ENCODE results near the gene DOK7.
"Not testable (repeated sequence)": the region's sequence is repeated elsewhere in the genome, so short reads cannot be mapped to it uniquely, and the experiment has no call there.

The DOK7 gene

DNA sequence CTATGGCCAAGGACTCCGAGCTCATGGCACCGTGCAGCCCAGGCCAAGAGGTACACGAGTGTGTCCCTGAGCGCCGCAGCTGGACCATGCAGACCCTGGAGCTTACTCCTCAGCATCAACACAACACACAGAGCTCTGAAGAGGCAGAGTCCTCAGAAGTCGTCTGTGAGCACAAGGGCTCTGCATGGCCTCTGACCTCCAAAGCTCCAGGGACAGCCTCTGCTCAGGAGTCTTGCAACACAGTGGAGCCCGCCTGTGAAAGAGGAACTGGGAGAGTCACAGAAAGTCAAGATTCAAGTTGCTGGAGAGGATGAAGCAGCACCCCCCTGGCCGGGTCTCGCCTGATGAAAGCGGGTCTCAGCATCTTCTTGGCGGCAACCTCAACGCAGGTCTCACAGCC is 66.3 kb downstream of the DOK7 start:
- Histone ChIP-seq H3K27me3 (ENCODE audit: control insufficient read depth, insufficient read depth, low read length, poor library complexity, severe bottlenecking) (peaks cover 3% of the 10 kb centered on the region), H3K27ac (ENCODE audit: insufficient read depth, low read depth, low read length, poor library complexity, severe bottlenecking) (no peak overlapping the region), H3K4me3 (ENCODE audit: insufficient read depth, low read depth, low read length) (no peak overlapping the region), H3K36me3 (ENCODE audit: control insufficient read depth, insufficient read depth, low read length) (no peaks in the 10 kb centered on the region), H3K9me3 (ENCODE audit: control insufficient read depth, low read length) (no peaks in the 10 kb centered on the region), H3K4me1 (ENCODE audit: control insufficient read depth, insufficient read depth, low read length) (peaks cover 31% of the 10 kb centered on the region)
- 93% methylated on average over 12 of the region's 12 CpGs for WGBS, 2 experiments

DNA sequence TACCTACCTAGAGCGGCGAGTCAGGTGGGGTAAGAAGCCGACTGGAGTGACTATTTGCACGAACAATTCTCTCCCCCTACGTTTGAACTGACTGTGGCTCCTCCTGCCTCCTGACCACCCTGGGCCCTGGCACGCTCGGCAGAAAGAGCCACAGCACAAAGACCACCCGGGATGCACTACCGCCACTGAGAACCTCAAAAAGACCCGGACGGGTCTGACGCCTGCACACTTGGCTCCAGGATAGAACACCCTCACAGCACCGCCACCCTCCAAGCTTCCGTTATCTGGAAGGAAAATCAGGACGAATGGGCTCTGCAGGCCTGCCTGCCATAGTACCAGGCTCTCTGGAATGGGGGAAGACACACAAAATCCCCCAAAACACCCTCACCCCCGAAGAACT is 66.9 kb downstream of the DOK7 start:
- no peak overlapping the region for H3K4me3 ChIP-seq (ENCODE audit: insufficient read depth, low read depth, low read length)
- 90 to 91% methylated on average over 16 of the region's 16 CpGs for WGBS, 2 experiments
- H3K27ac ChIP-seq (ENCODE audit: insufficient read depth, low read depth, low read length, poor library complexity, severe bottlenecking), result no peak overlapping the region
- H3K4me1 ChIP-seq (ENCODE audit: control insufficient read depth, insufficient read depth, low read length), result peaks cover 31% of the 10 kb centered on the region
- H3K36me3 ChIP-seq (ENCODE audit: control insufficient read depth, insufficient read depth, low read length), result no peaks in the 10 kb centered on the region
- no peaks in the 10 kb centered on the region for H3K9me3 ChIP-seq (ENCODE audit: control insufficient read depth, low read length)
- peaks cover 3% of the 10 kb centered on the region for H3K27me3 ChIP-seq (ENCODE audit: control insufficient read depth, insufficient read depth, low read length, poor library complexity, severe bottlenecking)

DNA sequence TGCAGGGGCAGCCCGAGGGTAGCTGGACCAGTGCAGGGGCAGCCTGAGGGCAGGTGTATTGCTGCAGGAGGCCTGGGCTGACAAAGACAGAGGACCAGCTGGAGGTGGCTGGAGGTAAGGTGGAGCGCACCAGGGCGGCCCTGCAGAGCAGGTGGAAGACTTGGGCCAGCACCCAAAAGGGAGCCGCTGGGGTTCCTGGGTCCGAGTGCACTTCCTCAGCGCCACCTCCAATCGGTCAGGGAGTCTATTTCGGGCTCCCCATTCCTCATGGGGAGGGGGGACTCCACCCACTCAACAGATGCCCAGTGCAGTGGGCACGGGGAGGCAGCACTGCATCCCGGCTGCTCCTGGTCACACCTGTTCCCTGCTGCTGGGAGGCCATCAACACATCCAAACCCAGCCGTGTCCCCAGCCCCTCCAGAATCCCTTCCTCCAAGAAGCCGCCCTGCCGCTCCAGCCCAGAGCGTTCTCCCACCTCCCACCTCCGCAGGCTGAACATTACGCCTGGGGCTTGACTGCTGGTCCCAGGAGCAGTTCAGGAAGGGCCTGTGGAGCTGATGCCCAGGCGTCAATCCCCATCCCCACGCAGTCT is 67.7 kb downstream of the DOK7 start:
- Histone ChIP-seq H3K27me3 (ENCODE audit: control insufficient read depth, insufficient read depth, low read length, poor library complexity, severe bottlenecking) (peaks cover 3% of the 10 kb centered on the region), H3K36me3 (ENCODE audit: control insufficient read depth, insufficient read depth, low read length) (no peaks in the 10 kb centered on the region), H3K4me1 (ENCODE audit: control insufficient read depth, insufficient read depth, low read length) (peaks cover 29% of the 10 kb centered on the region), H3K27ac (ENCODE audit: insufficient read depth, low read depth, low read length, poor library complexity, severe bottlenecking) (no peak overlapping the region), H3K4me3 (ENCODE audit: insufficient read depth, low read depth, low read length) (peak overlapping the region; percentile 55), H3K9me3 (ENCODE audit: control insufficient read depth, low read length) (no peaks in the 10 kb centered on the region)
- WGBS, 2 experiments, result 81 to 85% methylated on average over 18 of the region's 18 CpGs

DNA sequence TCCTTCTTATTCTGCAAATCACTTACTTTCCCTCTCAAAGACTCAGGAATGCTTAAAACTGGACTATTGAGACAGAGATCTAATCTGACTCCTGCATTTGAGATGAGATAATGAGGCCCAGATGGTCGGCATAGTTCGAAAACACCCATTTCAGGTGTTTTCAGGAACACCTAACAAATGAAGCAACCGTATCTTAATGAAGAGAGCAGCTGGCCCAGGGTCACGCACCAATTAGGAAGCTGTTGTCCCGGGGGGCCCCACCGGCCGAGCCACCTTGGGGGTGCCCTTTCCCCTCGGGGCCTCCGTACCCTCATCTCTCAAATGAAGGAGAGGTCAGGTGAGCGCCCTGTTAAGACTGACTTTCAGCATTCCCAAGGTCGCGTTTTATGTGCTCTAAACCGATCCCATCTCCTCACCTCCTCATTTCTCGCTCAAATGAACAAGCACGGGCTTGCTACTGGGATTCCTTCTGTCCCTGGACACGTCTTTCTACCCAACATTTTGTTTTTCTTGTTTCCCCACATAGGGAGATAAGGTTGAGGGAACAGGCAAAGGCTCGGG is 68.3 kb downstream of the DOK7 start:
- Histone ChIP-seq H3K4me1 (ENCODE audit: control insufficient read depth, insufficient read depth, low read length) (peaks cover 23% of the 10 kb centered on the region), H3K27ac (ENCODE audit: insufficient read depth, low read depth, low read length, poor library complexity, severe bottlenecking) (no peak overlapping the region), H3K9me3 (ENCODE audit: control insufficient read depth, low read length) (no peaks in the 10 kb centered on the region), H3K27me3 (ENCODE audit: control insufficient read depth, insufficient read depth, low read length, poor library complexity, severe bottlenecking) (peaks cover 3% of the 10 kb centered on the region), H3K4me3 (ENCODE audit: insufficient read depth, low read depth, low read length) (peak overlapping the region; percentile 55), H3K36me3 (ENCODE audit: control insufficient read depth, insufficient read depth, low read length) (no peaks in the 10 kb centered on the region)
- WGBS, 2 experiments, result 29 to 33% methylated on average over 17 of the region's 17 CpGs

DNA sequence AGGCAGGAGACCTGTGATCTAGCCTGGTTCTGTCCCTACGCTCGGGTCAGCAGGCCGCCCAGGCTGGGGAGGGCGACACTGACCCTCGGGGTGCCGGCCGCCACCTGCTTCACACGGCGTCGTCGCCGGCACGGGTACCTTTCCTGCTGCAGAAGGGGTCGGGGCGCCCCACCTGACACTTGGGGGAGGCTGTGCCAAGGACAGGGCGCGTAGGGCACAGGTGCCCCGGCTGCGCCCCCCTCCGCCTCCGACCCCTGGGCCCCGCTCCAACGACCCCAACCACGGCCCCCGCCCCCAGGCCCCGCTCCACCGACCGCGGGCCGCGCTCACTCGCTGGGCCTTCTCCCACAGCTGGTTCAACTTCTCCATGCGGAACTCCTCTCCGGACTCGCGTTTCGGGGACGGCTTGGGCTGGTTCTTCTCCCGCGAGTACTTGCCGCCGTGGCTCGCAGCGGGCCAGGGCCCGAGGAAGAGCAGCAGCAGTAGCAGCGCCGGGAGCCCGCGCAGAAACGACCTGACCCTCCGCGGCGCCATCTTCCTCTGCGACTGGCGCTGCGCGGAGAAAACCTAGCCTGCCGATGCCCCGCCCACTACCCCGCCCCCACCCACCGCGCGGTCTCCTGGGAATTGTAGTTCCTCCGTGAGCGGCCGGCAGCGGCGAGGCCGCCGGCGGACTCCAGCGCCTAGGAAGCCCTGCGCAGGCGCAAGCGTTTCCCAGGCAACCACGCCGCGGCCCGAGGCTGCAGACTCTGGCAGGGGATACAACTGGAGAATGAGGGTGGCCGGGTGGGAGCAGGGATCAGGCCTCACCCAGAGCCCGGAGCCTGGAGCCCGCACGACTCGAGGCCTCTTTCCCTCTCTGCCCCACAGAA is 69.0 kb downstream of the DOK7 start, which contains the start of gene LRPAP1:
LRPAP1 (minus strand) TSS at position 544 of the 872 bp plus-strand sequence; CDS start at position 534, 10 bp downstream.
- no peaks in the 10 kb centered on the region for H3K36me3 ChIP-seq (ENCODE audit: control insufficient read depth, insufficient read depth, low read length)
- H3K27me3 ChIP-seq (ENCODE audit: control insufficient read depth, insufficient read depth, low read length, poor library complexity, severe bottlenecking), result peaks cover 3% of the 10 kb centered on the region
- WGBS, 2 experiments, result 0 to 1% methylated on average over 84 of the region's 84 CpGs
- no peak within 1 kb of the TSS for H3K27ac ChIP-seq (ENCODE audit: insufficient read depth, low read depth, low read length, poor library complexity, severe bottlenecking)
- H3K9me3 ChIP-seq (ENCODE audit: control insufficient read depth, low read length), result no peaks in the 10 kb centered on the region
- H3K4me3 ChIP-seq (ENCODE audit: insufficient read depth, low read depth, low read length), result peak within 1 kb of the TSS; percentile 55
- H3K4me1 ChIP-seq (ENCODE audit: control insufficient read depth, insufficient read depth, low read length), result peaks cover 16% of the 10 kb centered on the region

DNA sequence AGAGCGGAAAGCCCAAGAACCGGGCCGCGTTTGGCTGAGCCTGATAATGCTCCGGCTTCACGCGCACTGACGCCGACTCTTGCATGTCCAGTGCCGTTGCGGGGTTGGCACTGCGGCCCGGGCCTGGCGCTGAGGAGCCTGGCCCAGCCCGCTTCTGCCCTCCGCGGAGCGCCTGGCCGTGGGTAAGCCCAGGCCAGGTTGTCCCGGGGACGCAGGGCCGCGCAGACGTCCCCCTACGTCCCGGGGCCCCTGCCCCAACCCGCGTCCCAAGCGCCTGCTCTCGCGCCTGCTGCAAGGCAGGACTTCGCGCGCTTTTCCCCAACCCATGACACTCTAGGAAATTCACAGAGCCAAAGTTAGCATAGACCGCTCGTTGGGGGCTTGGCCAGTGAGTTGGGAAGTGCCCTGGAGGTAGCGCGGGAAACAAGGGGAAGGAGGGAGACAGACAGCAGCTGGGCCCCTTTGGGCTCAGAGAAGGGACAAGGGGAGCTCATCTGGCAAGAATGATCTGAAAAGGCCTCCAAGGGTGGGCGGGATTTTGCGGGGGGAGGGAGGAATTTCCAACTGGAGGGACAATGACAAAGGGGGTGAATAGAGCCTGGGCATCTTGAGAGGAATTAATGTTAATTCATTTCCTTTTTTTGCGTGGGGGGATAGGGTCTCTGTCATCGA is 69.8 kb downstream of the DOK7 start:
- Histone ChIP-seq H3K9me3 (ENCODE audit: control insufficient read depth, low read length) (no peaks in the 10 kb centered on the region), H3K4me1 (ENCODE audit: control insufficient read depth, insufficient read depth, low read length) (peaks cover 11% of the 10 kb centered on the region), H3K27ac (ENCODE audit: insufficient read depth, low read depth, low read length, poor library complexity, severe bottlenecking) (no peak overlapping the region), H3K4me3 (ENCODE audit: insufficient read depth, low read depth, low read length) (peak overlapping the region; percentile 55), H3K27me3 (ENCODE audit: control insufficient read depth, insufficient read depth, low read length, poor library complexity, severe bottlenecking) (peaks cover 3% of the 10 kb centered on the region), H3K36me3 (ENCODE audit: control insufficient read depth, insufficient read depth, low read length) (no peaks in the 10 kb centered on the region)
- WGBS, 2 experiments, result 18 to 22% methylated on average over 42 of the region's 42 CpGs

DNA sequence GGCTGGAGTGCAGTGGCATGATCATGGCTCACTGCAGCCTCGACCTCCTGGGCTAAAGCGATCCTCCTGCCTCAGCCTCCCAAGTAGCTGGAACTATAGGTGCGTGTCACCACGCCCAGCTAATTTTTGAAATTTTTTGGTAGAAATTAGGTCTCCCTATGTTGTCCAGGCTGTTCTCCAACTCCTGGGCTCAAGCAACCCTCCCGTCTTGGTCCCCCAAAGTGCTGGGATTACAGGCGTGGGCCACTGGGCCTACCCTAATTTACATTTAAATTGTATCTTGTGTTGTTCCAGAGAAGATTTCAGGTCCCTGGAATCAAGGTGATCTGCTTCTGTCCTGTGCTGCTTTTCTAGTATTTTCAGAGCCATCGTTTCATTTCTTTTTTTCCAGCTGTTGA is 70.3 kb downstream of the DOK7 start:
- Histone ChIP-seq H3K4me1 (ENCODE audit: control insufficient read depth, insufficient read depth, low read length) (peaks cover 11% of the 10 kb centered on the region), H3K4me3 (ENCODE audit: insufficient read depth, low read depth, low read length) (no peak overlapping the region), H3K9me3 (ENCODE audit: control insufficient read depth, low read length) (no peaks in the 10 kb centered on the region), H3K27me3 (ENCODE audit: control insufficient read depth, insufficient read depth, low read length, poor library complexity, severe bottlenecking) (peaks cover 3% of the 10 kb centered on the region), H3K27ac (ENCODE audit: insufficient read depth, low read depth, low read length, poor library complexity, severe bottlenecking) (no peak overlapping the region), H3K36me3 (ENCODE audit: control insufficient read depth, insufficient read depth, low read length) (no peaks in the 10 kb centered on the region)
- WGBS, 2 experiments, result 89 to 94% methylated on average over 7 of the region's 7 CpGs

DNA sequence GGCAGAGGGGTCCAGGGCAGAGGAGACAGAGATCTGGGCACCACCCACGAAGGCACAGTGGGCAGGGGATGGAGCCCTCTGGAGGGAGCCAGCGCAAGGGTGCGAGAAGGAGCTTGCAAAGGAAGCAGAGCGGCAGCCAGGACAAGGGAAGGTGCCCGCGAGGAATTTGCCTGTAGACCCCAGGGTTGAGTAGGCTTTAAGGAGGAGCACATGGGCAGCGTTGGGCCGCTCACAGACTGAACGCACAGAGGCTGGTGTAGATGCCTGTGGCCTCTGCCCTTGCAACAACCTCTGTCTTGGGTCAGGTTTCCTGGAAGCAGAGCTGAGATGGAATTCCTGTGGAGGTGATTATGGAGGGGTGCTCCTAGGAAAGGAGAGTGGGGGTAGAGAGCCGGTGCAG is 72.7 kb downstream of the DOK7 start:
- not testable (repeated sequence) for H3K27ac ChIP-seq (ENCODE audit: insufficient read depth, low read depth, low read length, poor library complexity, severe bottlenecking); H3K9me3 ChIP-seq (ENCODE audit: control insufficient read depth, low read length); H3K36me3 ChIP-seq (ENCODE audit: control insufficient read depth, insufficient read depth, low read length); H3K4me1 ChIP-seq (ENCODE audit: control insufficient read depth, insufficient read depth, low read length); H3K27me3 ChIP-seq (ENCODE audit: control insufficient read depth, insufficient read depth, low read length, poor library complexity, severe bottlenecking); H3K4me3 ChIP-seq (ENCODE audit: insufficient read depth, low read depth, low read length)
- WGBS, 2 experiments, result 84 to 95% methylated on average over 8 to 9 of the region's 10 CpGs

DNA sequence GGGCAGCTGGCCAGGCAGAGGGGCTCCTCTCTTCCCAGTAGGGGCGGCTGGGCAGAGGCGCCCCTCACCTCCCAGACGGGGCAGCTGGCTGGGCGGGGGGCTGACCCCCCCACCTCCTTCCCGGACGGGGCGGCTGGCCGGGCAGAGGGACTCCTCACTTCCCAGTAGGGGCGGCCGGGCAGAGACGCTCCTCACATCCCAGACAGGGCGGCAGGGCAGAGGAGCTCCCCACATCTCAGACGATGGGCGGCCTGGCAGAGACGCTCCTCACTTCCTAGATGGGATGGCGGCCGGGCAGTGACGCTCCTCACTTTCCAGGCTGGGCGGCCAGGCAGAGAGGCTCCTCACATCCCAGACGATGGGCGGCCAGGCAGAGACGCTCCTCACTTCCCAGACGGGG is 75.8 kb downstream of the DOK7 start:
- H3K27me3 ChIP-seq (ENCODE audit: control insufficient read depth, insufficient read depth, low read length, poor library complexity, severe bottlenecking); H3K4me3 ChIP-seq (ENCODE audit: insufficient read depth, low read depth, low read length); H3K9me3 ChIP-seq (ENCODE audit: control insufficient read depth, low read length); H3K36me3 ChIP-seq (ENCODE audit: control insufficient read depth, insufficient read depth, low read length); H3K27ac ChIP-seq (ENCODE audit: insufficient read depth, low read depth, low read length, poor library complexity, severe bottlenecking); H3K4me1 ChIP-seq (ENCODE audit: control insufficient read depth, insufficient read depth, low read length): not testable (repeated sequence)
- 95 to 96% methylated on average over 22 to 23 of the region's 23 CpGs for WGBS, 2 experiments

DNA sequence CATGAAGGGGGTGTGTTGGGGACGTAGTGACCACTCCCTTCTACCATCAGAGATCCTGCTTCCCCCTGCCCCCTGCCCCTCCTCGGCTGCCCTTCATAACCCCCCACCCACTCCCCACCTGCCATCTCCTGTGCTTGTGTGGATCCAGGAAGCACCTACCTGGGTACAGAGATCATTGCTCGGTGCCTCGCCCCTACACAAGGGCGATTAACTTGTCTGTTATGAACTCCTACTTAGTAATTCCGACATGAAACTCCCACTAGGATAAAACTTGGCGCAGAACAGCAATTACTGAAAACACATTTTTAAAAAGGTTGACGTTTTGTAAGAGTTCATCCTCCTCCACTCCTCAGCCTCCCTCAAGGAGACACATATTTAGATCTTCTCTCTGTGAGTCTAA is 80.3 kb downstream of the DOK7 start:
- not testable (repeated sequence) for H3K36me3 ChIP-seq (ENCODE audit: control insufficient read depth, insufficient read depth, low read length); H3K4me1 ChIP-seq (ENCODE audit: control insufficient read depth, insufficient read depth, low read length); H3K9me3 ChIP-seq (ENCODE audit: control insufficient read depth, low read length); H3K27me3 ChIP-seq (ENCODE audit: control insufficient read depth, insufficient read depth, low read length, poor library complexity, severe bottlenecking); H3K4me3 ChIP-seq (ENCODE audit: insufficient read depth, low read depth, low read length); H3K27ac ChIP-seq (ENCODE audit: insufficient read depth, low read depth, low read length, poor library complexity, severe bottlenecking)
- WGBS, 2 experiments, result 95 to 96% methylated on average over 6 to 7 of the region's 8 CpGs
